SW480 (cell line): ENCODE results near the gene PLSCR1.
"Not testable (repeated sequence)": the region's sequence is repeated elsewhere in the genome, so short reads cannot be mapped to it uniquely, and the experiment has no call there.

Experiments used
- DNase-seq: peaks from one replicate; pipeline ENCODE4 v3.0.0-alpha.2; 2016; ENCODE audit warnings: low spot score

PLSCR1 gene

DNA sequence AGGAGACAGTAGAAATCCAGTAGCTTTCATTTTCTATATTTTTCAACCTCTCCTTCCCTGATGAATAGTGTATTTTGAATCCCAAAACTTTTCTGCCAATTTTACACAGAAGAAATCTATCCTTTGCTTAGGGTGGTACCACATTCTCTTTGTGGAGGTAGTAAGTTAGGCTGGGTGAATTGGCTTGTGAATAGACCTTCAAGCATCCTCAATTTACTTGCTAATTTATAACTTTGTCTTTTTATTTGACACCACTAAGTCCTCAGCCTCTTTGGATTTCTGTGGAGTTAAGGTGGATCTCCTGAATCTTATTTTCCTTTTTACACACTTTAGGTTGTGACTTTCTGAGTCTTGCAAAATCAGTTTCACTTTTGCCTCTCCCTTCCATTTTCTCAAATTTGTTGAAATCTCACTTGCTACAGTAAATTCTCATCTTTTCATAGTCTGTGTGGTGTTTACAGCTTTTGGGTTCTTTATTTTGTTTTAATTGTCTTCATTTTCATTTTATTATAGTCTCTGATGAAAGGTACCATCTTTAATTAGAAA is 5.7 kb upstream of the PLSCR1 start:
- no peak for DNase-seq

DNA sequence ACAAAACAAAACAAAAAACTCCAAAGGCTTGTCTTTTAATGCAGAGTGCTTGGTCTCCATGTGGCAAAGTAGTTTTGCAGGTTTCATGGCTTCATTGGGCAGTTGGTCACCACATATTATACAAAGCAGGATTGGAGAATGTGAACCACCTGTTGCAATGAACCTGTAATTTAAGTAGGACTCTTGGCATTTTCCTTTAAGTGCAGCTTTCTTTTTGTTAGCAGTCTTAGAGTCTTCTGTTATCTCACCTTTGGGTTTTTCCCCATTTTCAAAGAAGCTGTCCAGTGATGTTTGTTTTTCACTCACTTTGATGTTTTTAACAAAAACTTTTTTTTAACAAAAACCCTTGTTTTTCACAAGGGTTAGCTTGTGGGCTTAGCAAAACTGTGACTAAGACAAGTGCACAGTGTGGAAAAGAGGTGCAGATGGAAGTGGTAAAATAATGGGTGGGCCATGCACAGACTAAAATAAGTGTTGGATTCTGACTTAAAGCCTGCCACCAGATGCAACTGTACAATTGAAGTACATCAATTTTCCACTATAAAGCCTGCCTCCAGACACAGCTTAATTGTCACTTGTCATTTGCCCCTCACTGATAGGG is 2.9 kb upstream of the PLSCR1 start:
- DNase-seq, result no peak

DNA sequence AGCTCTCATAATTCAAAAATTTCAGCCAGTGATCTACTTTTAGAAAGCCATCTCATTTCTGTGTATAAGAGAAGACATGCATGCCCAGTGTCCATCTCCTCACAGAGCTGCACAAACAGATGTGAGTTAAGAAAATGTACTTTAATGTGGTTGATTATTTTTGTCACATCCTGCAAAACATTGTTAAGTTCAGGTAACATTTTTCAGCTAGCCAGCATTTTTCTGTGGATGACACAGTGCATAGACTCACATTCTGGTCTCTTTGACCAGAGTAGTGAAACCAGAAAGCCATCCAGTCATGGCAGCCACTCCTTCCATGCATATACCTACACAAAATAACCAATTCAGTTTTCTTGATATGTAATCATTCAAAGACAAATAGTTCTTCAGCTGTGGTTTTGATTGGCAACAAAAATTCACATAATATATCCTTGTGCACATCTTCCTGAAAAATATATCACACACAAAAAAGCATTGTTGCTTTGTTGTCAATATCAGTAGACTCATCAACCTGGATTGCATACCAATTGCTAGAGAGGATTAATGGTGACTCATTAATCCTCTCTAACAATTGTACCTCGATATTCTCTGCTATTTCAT is 2.1 kb upstream of the PLSCR1 start:
- DNase-seq, result no peak

- DNase-seq, result no peak
Measured at GRCh38 chr3:146544929-146545528, 622 bp upstream of the PLSCR1 start.

- peak; percentile 34 for DNase-seq
Measured at GRCh38 chr3:146543461-146544001, 876 bp downstream of the PLSCR1 start.

DNA sequence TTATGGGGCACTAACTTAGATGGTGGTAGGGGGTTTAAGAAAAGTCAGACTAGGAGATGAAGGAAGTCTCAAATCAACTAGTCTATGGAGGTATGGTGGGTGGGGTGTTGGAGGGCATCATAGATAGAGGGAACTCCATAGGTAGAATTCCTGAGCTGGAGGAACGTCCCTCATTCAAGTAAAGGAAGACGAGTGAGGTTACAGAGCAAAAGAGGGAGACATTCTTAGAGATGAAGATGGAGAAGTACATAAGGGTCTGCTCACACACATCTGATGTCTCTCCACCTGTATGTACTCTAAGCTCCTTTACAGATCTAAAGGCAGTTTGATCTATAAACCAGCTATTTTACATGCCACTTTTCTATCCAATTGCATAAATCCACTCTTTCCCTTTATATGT is 1.4 kb downstream of the PLSCR1 start:
- no peak for DNase-seq

- DNase-seq, result no peak
Measured at GRCh38 chr3:146542179-146542578, 2.2 kb downstream of the PLSCR1 start.

DNA sequence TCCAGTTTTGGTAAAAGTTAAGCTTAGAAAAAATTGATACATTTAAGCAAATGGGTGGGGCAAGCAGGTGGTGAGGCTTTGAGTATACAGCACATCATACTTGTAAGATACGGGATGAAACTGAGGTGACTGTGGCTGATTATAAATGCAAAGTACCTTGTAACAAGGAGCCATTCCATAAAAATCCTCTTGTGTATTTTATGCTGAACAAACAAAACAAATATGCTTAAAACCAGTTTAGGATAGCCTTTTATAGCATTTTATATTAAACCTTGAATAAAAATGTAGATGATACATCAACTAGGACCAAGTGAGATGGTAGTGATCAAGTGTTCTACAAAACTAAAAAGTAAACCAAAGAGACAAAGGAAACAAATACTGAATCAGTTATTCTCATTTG is 3.4 kb downstream of the PLSCR1 start:
- DNase-seq, result no peak

- no peak for DNase-seq
Measured at GRCh38 chr3:146540236-146540635, 4.2 kb downstream of the PLSCR1 start.

DNA sequence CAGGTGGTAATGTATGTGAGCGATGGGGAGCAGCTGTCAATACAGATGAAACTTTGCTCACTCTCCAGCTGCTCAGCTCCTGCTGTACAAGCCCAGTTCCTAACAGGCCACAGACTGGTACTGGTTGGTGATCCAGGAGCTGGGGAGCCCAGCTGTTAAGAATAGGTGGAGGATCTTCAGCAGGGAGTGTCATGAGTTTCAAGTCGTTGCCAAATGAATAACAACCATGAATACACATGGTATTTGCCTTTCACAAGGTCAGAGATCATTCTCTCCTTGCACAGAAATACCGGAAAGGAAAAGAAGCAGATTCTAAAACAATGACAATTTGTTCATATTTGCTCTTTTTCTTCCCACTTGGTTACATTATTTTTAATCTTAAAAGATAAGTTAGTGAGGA is 5.1 kb downstream of the PLSCR1 start:
- no peak for DNase-seq

DNA sequence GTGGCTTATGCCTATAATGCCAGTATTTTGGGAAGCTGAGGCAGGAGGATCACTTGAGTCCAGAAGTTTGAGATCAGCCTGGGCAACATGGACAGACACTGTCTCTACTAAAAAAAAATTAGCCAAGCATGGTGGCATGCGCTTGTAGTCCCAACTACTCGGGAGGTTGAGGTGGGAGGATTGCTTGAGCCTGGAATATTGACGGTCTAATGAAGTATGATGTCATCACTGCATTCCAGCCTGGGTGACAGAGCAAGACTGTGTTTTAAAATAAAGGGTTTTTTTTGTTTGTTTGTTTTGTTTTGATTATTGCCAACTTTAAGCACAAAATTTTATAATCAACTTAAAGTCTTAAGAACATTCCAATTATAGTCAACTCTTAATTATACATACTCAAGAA is 6.8 kb downstream of the PLSCR1 start:
- no peak for DNase-seq

DNA sequence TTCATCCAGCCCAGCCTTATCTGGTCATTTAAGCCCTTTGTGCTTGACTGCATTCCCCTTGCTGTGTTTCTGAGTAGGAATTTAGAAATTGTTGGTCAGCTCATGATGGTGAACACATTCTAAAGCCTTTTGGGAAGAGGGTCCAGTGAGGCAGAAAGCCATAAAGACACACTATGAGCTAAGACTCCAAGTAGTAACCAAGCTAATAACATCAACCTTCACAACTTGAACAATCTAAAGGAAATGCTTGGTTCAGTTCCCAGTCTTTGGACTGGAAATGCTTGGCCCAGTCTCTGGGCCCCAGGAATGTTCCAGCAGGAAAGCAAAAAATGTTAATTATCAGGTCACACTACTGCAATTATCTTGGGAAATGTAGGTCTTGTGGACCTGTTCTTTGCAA is 7.7 kb downstream of the PLSCR1 start:
- DNase-seq, result no peak

GRCh38 chr3:146532406-146532805 is 12.0 kb downstream of the PLSCR1 start:
- DNase-seq, result no peak

DNA sequence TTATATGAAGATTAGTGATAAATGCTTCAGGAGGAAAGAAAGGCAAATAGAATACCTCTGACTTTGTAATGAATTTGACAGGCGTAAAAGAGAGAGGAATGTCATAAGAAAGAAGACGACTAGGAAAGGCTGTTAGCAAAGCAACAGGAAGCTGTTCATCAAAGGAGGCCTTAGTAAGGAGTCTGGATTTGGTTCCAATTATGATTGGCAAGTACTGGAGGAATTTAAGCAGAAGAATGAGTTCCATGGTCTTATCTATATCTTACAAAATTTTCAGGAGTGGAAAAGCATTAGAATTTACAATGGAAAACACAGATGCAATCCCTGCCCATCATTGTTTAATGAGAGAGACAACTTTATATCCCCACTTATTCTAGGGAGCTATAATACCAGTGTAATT is 13.8 kb downstream of the PLSCR1 start:
- DNase-seq, result no peak

- DNase-seq, result no peak
Measured at GRCh38 chr3:146529021-146529420, 15.4 kb downstream of the PLSCR1 start.

GRCh38 chr3:146524961-146525360 is 19.4 kb downstream of the PLSCR1 start:
- DNase-seq, result no peak

GRCh38 chr3:146523531-146523930 is 20.9 kb downstream of the PLSCR1 start:
- no peak for DNase-seq

DNA sequence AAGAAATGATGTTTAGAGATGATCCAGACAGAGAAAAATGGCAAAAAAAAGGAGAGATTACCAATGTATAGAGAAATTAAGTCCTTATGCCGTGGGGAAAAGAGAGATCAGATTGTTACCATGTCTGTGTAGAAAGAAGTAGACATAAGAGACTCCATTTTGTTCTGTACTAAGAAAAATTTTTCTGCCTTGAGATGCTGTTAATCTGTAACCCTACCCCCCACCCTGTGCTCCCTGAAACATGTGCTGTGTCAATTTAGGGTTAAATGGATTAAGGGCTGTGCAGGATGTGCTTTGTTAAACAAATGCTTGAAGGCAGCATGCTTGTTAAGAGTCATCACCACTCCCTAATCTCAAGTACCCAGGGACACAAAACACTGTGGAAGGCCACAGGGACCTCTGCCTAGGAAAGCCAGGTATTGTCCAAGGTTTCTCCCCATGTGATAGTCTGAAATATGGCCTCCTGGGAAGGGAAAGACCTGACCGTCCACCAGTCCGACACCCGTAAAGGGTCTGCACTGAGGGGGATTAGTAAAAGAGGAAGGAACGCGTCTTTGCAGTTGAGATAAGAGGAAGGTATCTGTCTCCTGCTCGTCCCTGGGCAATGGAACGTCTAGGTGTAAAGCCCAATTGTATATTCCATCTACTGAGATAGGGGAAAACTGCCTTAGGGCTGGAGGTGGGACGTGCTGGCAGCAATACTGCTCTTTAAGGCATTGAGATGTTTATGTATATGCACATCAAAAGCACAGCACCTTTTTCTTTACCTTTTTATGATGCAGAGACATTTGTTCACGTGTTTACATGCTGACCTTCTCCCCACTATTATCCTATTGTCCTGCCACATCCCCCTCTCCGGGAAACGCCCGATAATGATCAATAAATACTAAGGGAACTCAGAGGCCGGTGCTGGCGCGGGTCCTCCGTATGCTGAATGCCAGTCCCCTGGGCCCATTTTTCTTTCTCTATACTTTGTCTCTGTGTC is 21.9 kb downstream of the PLSCR1 start:
- not testable (repeated sequence) for DNase-seq

GRCh38 chr3:146521394-146521793 is 23.0 kb downstream of the PLSCR1 start:
- DNase-seq, result no peak

DNA sequence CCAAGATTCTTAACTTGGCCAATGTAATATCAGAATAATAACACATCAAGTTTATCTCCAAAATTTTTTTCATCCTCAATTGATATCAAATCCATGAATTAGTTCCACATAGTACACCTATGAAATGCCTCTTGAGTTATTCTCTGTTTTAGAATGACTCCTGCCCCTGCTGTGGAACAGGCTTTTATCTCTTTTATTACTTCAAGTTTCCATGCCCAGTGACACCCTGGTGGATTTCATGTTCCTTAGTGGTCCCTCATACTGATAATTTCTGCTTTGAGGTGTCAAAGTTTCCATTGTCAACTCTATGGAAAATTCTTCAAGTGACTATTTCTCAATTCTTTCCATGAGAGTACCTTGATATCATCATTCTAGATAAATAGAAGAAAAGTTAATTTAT is 24.6 kb downstream of the PLSCR1 start:
- DNase-seq, result no peak

DNA sequence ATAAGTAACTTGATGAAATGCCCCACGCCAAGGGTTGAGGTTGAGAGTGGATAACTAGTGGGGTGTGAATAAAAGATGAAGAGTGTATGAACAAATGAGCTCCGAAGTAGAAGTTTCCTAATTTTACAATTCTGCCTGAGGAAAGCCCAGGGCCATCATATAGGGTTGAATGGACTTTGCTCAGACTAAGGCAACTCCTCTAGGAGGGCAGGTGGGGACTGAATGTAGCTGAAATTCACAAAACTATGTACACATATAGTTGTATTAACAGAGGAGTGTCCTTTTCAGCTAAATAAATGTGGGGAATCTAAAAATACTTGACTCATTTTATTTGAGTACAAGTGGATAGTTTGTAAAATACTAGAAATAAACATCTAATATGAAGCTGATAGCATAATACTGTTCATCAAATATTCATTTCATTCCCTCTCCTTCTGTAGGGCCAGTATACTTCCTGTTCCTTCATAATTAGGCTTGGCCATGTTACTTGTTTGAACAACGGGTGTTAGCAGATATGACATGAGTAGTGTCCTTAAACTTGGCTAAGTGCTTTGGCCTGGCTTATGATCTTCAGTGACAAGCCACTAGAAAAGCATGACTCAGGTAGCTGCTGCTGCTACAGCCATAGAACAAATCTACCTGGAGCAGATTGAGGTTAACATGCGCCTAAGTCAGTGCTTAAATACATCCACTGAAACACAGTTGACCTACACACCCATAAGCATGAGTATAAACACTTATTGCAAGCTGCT is 26.5 kb downstream of the PLSCR1 start:
- no peak for DNase-seq
